HepG2 (cell line): ENCODE results near the gene FXR2. TPM values are rescaled to one million over a fixed set of nuclear protein-coding genes. Genes with fewer than 3 reads are reported as not detected.
A peak's percentile ranks its signal among the peaks of the same experiment; 100 is the strongest.

Experiments
- ATAC-seq: fragments of 200-7000 bp; cut with Tn5 transposase; 3 replicates; pipeline ENCODE4 v1.9.1; 2020; ENCODE audit warnings: mild to moderate bottlenecking, moderate library complexity
- BruUV-seq: library from RNA; stranded (reverse); fragments of 400-500 nt; replicated peaks from 2 replicates; lab custom pipeline; 2021; lab: Mats Ljungman, UMichigan
- CTCF ChIA-PET: fragments of 300-600 bp; formaldehyde crosslinking; extraction: SDS; loops from one replicate; lab custom pipeline; 2021; ENCODE audit warnings: low total read pairs, inconsistent platforms, low intra/inter-chr PET ratio; lab: Yijun Ruan, JAX
- POLR2A ChIA-PET: fragments of 350-600 bp; sonication (Branson Sonifier 250); formaldehyde crosslinking; loops from one replicate; lab custom pipeline; 2020; ENCODE audit warnings: antibody characterized with exemption, inconsistent platforms; lab: Yijun Ruan, JAX
- DNase-seq: peaks from one replicate; pipeline ENCODE4 v3.0.0-alpha.2; 2015; ENCODE audit warnings: low spot score
- FAIRE-seq: peaks from 3 replicates; lab custom pipeline; 2011; peaks lifted over from hg19 to GRCh38; lab: Jason Lieb, UNC
- H2AFZ ChIP-seq: one replicate; pipeline ENCODE4 v1.6.1; 2011; ENCODE audit warnings: low read length, inconsistent platforms
- H3K27ac ChIP-seq: fragments of 300-600 bp; 3 replicates; pipeline ENCODE4 v1.8.0; 2011; ENCODE audit warnings: mixed run types, mild to moderate bottlenecking, mixed read lengths, low read length, inconsistent platforms; ENCODE audit not compliant: insufficient read depth; ENCODE audit errors: extremely low read length
- H3K27me3 ChIP-seq, 2 experiments: fragments of 200-600 bp in 1 of 2; 2 replicates in 1 of 2; 3 replicates in 1 of 2; pipeline versions ENCODE4 v1.6.0 to v1.8.0; 2011; ENCODE audit warnings: low read length in 2 of 2, mild to moderate bottlenecking in 2 of 2, moderate library complexity in 2 of 2, inconsistent platforms in 1 of 2; ENCODE audit not compliant: insufficient read depth in 2 of 2, control insufficient read depth in 1 of 2
- H3K36me3 ChIP-seq, 2 experiments: fragments of 200-600 bp in 1 of 2; replicated peaks in 1 of 2; 2 replicates in 1 of 2; 3 replicates in 1 of 2; pipeline versions ENCODE4 v1.5.1 to v1.8.0; 2011; ENCODE audit warnings: low read length in 2 of 2, inconsistent platforms in 1 of 2; ENCODE audit not compliant: insufficient read depth in 2 of 2, control insufficient read depth in 1 of 2
- H3K4me1 ChIP-seq: 2 replicates; pipeline ENCODE4 v1.5.1; 2012; ENCODE audit warnings: low read length, inconsistent platforms; ENCODE audit not compliant: insufficient read depth
- H3K4me2 ChIP-seq: 2 replicates; pipeline ENCODE4 v1.6.0; 2011; ENCODE audit warnings: low read depth, low read length, inconsistent platforms
- H3K4me3 ChIP-seq, 3 experiments: fragments of 200-600 bp in 1 of 3; sonication (generic), shearing (Covaris generic) in 1 of 3; replicated peaks in 1 of 3; 2 replicates each; pipeline ENCODE4 v1.5.1; 2011 to 2016; ENCODE audit warnings: low read length in 3 of 3, inconsistent platforms in 2 of 3, low read depth in 2 of 3, mild to moderate bottlenecking in 2 of 3, control low read depth in 1 of 3, mixed read lengths in 1 of 3; ENCODE audit not compliant: insufficient read depth in 1 of 3
- H3K79me2 ChIP-seq: one replicate; pipeline ENCODE4 v1.6.1; 2011; ENCODE audit warnings: low read length, inconsistent platforms; ENCODE audit not compliant: insufficient read depth
- H3K9ac ChIP-seq: 2 replicates; pipeline ENCODE4 v1.6.0; 2011; ENCODE audit warnings: mild to moderate bottlenecking, low read depth, low read length, inconsistent platforms; ENCODE audit not compliant: insufficient read depth
- H3K9me3 ChIP-seq: 2 replicates; pipeline ENCODE4 v1.5.1; 2012; ENCODE audit warnings: mild to moderate bottlenecking, low read length
- H4K20me1 ChIP-seq: 2 replicates; pipeline ENCODE4 v1.6.0; 2011; ENCODE audit warnings: inconsistent platforms, mild to moderate bottlenecking, low read length, moderate library complexity; ENCODE audit not compliant: insufficient read depth
- AGO2 ChIP-seq: fragments of 200-400 bp; formaldehyde crosslinking; optimal IDR thresholded peaks from 2 replicates; pipeline ENCODE3; 2017; ENCODE audit warnings: mild to moderate bottlenecking, low read depth, low read length, moderate library complexity
- CBX1 ChIP-seq: IDR thresholded peaks from one replicate; pipeline ENCODE4 v1.6.1; 2016; ENCODE audit warnings: antibody characterized with exemption, low read depth
- CCAR2 ChIP-seq: fragments of 200-400 bp; formaldehyde crosslinking; optimal IDR thresholded peaks from 2 replicates; pipeline ENCODE3; 2018; ENCODE audit warnings: low read depth, mild to moderate bottlenecking, low read length, moderate library complexity
- JUND ChIP-seq: sonication (generic); formaldehyde crosslinking; IDR thresholded peaks from 2 replicates; pipeline ENCODE4 v1.8.0; 2022; ENCODE audit warnings: mild to moderate bottlenecking, missing genetic modification reagents
- KAT7 ChIP-seq: IDR thresholded peaks from 2 replicates; pipeline ENCODE4 v1.6.1; 2018; ENCODE audit warnings: borderline replicate concordance, missing compliant biosample characterization
- PBX2 ChIP-seq: IDR thresholded peaks from 2 replicates; pipeline ENCODE4 v1.6.1; 2016; ENCODE audit warnings: control low read depth
- POLR2AphosphoS2 ChIP-seq: IDR thresholded peaks from 2 replicates; pipeline ENCODE4 v1.6.1; 2011; ENCODE audit warnings: low read depth, low read length, improper control_type of control experiment
- SRY ChIP-seq: sonication (generic); formaldehyde crosslinking; IDR thresholded peaks from 2 replicates; pipeline ENCODE4 v1.8.0; 2022; ENCODE audit warnings: mild to moderate bottlenecking, missing genetic modification reagents
- WGBS: methylation state at CpG from one replicate; pipeline ENCODE4 v1.1.6; 2017; ENCODE audit warnings: low lambda C conversion rate; 5-methylcytosine and 5-hydroxymethylcytosine counted together
- in situ Hi-C: cut with HindIII; loops from 2 replicates; pipeline ENCODE4 v1.10.0; 2017; ENCODE audit warnings: low pct_unique_long_range_greater_than_20kb; ENCODE audit not compliant: extremely low pct_ligation_motif_present
- intact Hi-C: fragments of 100-400 bp; cut with micrococcal nuclease; formaldehyde crosslinking; loops from one replicate; pipeline ENCODE4 v1.10.0; 2022; ENCODE audit not compliant: unreplicated experiment
- polyA plus RNA-seq, 8 experiments: library from polyadenylated mRNA; depleted of rRNA in 3 of 8; stranded (reverse) in 7 of 8; unstranded in 1 of 8; fragments of >200 nt; fragmentation: Illumina TruSeq in 4 of 8; extraction: Trizol in 4 of 8; gene quantifications; 2 replicates each; pipeline versions ENCODE4 v1.2.1 to v1.2.3, GENCODE V29; 2011 to 2016; ENCODE audit warnings: low read depth in 4 of 8, missing spikeins in 1 of 8, mixed read lengths in 1 of 8; ENCODE audit not compliant: insufficient read depth in 1 of 8
- total RNA-seq, 5 experiments: library from RNA; depleted of rRNA; stranded (reverse); fragments of >200 nt; fragmentation: Illumina TruSeq; extraction: Trizol; gene quantifications; 2 replicates each; pipeline ENCODE4 v1.2.3, GENCODE V29; 2016; ENCODE audit warnings: low read depth in 1 of 5

Gene FXR2
- total and polyA plus RNA-seq, 2 of the 13 experiments (the other 11 are each of a cell fraction or from before 2014, with no cell fraction given): 20.9 to 24.4 TPM

- Histone ChIP-seq H3K27ac (no peak overlapping the region), H3K9ac (no peak overlapping the region), H3K36me3 (peaks cover 39 to 67% of the 10 kb centered on the region in 2 experiments), H3K4me3 (no peak overlapping the region), H3K9me3 (no peaks in the 10 kb centered on the region), H3K79me2 (no peaks in the 10 kb centered on the region), H3K27me3 (no peaks in the 10 kb centered on the region), H4K20me1 (no peaks in the 10 kb centered on the region), H3K4me2 (no peak overlapping the region), H3K4me1 (no peaks in the 10 kb centered on the region), H2AFZ (no peak overlapping the region)
- TF ChIP-seq PBX2 (CRISPR knock-in tag) (no peak), CCAR2 (no peak), KAT7 (CRISPR knock-in tag) (no peak), SRY (CRISPR knock-in tag) (no peak), JUND (CRISPR knock-in tag) (no peak), POLR2AphosphoS2 (no peak)
- no peak for ATAC-seq
- in situ Hi-C loops: no loop called here
- intact Hi-C loops: no loop called here
- ChIA-PET CTCF (no interaction called here), POLR2A (interaction anchor here (1.4 kb wide), 1 partner anchor 10 kb away, joined by 3 read pairs; the partner anchor contains the start of gene MPDU1)
- FAIRE-seq: no peak
- 97% methylated on average over 12 of the region's 12 CpGs for WGBS
- DNase-seq: no peak
- no TSS peak for BruUV-seq
Observed at GRCh38 chr17:7593296-7593695, 21.4 kb downstream of the FXR2 start.

GRCh38 chr17:7592422-7593021 is 22.2 kb downstream of the FXR2 start:
- WGBS: 97% methylated on average over 15 of the region's 23 CpGs
- Histone ChIP-seq H3K36me3 (peaks cover 41 to 72% of the 10 kb centered on the region in 2 experiments), H3K9ac (no peak overlapping the region), H4K20me1 (no peaks in the 10 kb centered on the region), H3K27ac (no peak overlapping the region), H3K4me1 (no peaks in the 10 kb centered on the region), H3K9me3 (no peaks in the 10 kb centered on the region), H3K27me3 (no peaks in the 10 kb centered on the region), H2AFZ (no peak overlapping the region), H3K79me2 (no peaks in the 10 kb centered on the region), H3K4me2 (no peak overlapping the region), H3K4me3 (no peak overlapping the region)
- FAIRE-seq: no peak
- ChIA-PET POLR2A (interaction anchor here (1.4 kb wide), 1 partner anchor 9 kb away, joined by 3 read pairs; the partner anchor contains the start of gene MPDU1), CTCF (no interaction called here)
- in situ Hi-C loops: no loop called here
- no peak for DNase-seq
- peak; percentile 21 for TF ChIP-seq AGO2
- TF ChIP-seq CBX1: no peak
- TSS peak; percentile 43 for BruUV-seq
- ATAC-seq: no peak
- intact Hi-C loops: no loop called here
